Stimulated activated memory B cell treated with anti-CD40 and anti-IgM and Interleukin-4, amounts not matched to agents 10 μg/mL and 1 μg/mL and 100 μg/mL, for 72 hours (primary cell): Measurements from ENCODE around the gene ITIH1.
A peak's percentile ranks its signal among the peaks of the same experiment; 100 is the strongest.
"Not testable (repeated sequence)": the region's sequence is repeated elsewhere in the genome, so short reads cannot be mapped to it uniquely, and the experiment has no call there.

ENCODE experiments used
- ATAC-seq: fragments of 150-1000 bp; cut with Tn5 transposase; 2 replicates; pipeline ENCODE4 v1.10.0; 2021
- H3K27ac Mint-ChIP-seq: one replicate; pipeline ENCODE4 v1.8.0; 2022; ENCODE audit warnings: mild to moderate bottlenecking, mixed read lengths
- H3K27me3 Mint-ChIP-seq: one replicate; pipeline ENCODE4 v1.8.0; 2022; ENCODE audit warnings: mixed read lengths
- H3K36me3 Mint-ChIP-seq: one replicate; pipeline ENCODE4 v1.8.0; 2022; ENCODE audit warnings: mixed read lengths
- H3K4me1 Mint-ChIP-seq: one replicate; pipeline ENCODE4 v1.8.0; 2022; ENCODE audit warnings: mixed read lengths
- H3K4me3 Mint-ChIP-seq: one replicate; pipeline ENCODE4 v1.8.0; 2022; ENCODE audit warnings: mild to moderate bottlenecking, moderate library complexity, mixed read lengths
- H3K9me3 Mint-ChIP-seq: one replicate; pipeline ENCODE4 v1.8.0; 2022; ENCODE audit warnings: mixed read lengths

ITIH1 gene

GRCh38 chr3:52777127-52777958 lies at the start of gene ITIH1:
ITIH1 (plus strand) TSS chr3:52777599; CDS start chr3:52777616, 17 bp downstream.
- ATAC-seq, result no peak
- Mint-ChIP-seq H3K9me3 (no peaks in the 10 kb centered on the region), H3K27me3 (no peaks in the 10 kb centered on the region), H3K27ac (peak within 1 kb of the TSS; percentile 90), H3K4me1 (peaks cover 20% of the 10 kb centered on the region), H3K36me3 (no peaks in the 10 kb centered on the region), H3K4me3 (no peak within 1 kb of the TSS)

- H3K27ac Mint-ChIP-seq, H3K4me3 Mint-ChIP-seq, ATAC-seq, H3K27me3 Mint-ChIP-seq, H3K4me1 Mint-ChIP-seq: not testable (repeated sequence)
- peaks cover 12% of the 10 kb centered on the region for H3K9me3 Mint-ChIP-seq
- H3K36me3 Mint-ChIP-seq, result peaks cover 61% of the 10 kb centered on the region
Observed at GRCh38 chr3:52728753-52729152, 48.6 kb upstream of the ITIH1 start.

- no peak overlapping the region for H3K4me3 Mint-ChIP-seq
- ATAC-seq, result no peak
- H3K9me3 Mint-ChIP-seq, result peaks cover 12% of the 10 kb centered on the region
- peaks cover 74% of the 10 kb centered on the region for H3K36me3 Mint-ChIP-seq
- no peak overlapping the region for H3K27ac Mint-ChIP-seq
- no peaks in the 10 kb centered on the region for H3K4me1 Mint-ChIP-seq
- H3K27me3 Mint-ChIP-seq, result no peaks in the 10 kb centered on the region
Observed at GRCh38 chr3:52730681-52731080, 46.7 kb upstream of the ITIH1 start.

- no peak for ATAC-seq
- Mint-ChIP-seq H3K27me3 (no peaks in the 10 kb centered on the region), H3K4me3 (no peak overlapping the region), H3K36me3 (peaks cover 80% of the 10 kb centered on the region), H3K4me1 (no peaks in the 10 kb centered on the region), H3K27ac (no peak overlapping the region), H3K9me3 (peaks cover 12% of the 10 kb centered on the region)
Observed at GRCh38 chr3:52731590-52731989, 45.8 kb upstream of the ITIH1 start.

- Mint-ChIP-seq H3K4me1 (no peaks in the 10 kb centered on the region), H3K9me3 (peaks cover 12% of the 10 kb centered on the region), H3K27ac (no peak overlapping the region), H3K36me3 (peaks cover 88% of the 10 kb centered on the region), H3K4me3 (no peak overlapping the region), H3K27me3 (no peaks in the 10 kb centered on the region)
- no peak for ATAC-seq
Observed at GRCh38 chr3:52733256-52733891, 44.0 kb upstream of the ITIH1 start.

GRCh38 chr3:52739730-52740129 lies 37.7 kb upstream of the ITIH1 start:
- Mint-ChIP-seq H3K27ac (no peak overlapping the region), H3K9me3 (no peaks in the 10 kb centered on the region), H3K27me3 (no peaks in the 10 kb centered on the region), H3K36me3 (peaks cover 53% of the 10 kb centered on the region), H3K4me3 (no peak overlapping the region), H3K4me1 (no peaks in the 10 kb centered on the region)
- no peak for ATAC-seq

GRCh38 chr3:52742418-52743041 lies 34.9 kb upstream of the ITIH1 start:
- Mint-ChIP-seq H3K36me3 (peaks cover 50% of the 10 kb centered on the region), H3K27me3 (no peaks in the 10 kb centered on the region), H3K9me3 (no peaks in the 10 kb centered on the region), H3K4me3 (no peak overlapping the region), H3K27ac (no peak overlapping the region), H3K4me1 (no peaks in the 10 kb centered on the region)
- no peak for ATAC-seq

GRCh38 chr3:52743152-52743551 lies 34.2 kb upstream of the ITIH1 start:
- no peaks in the 10 kb centered on the region for H3K27me3 Mint-ChIP-seq
- H3K4me1 Mint-ChIP-seq, result no peaks in the 10 kb centered on the region
- no peak overlapping the region for H3K27ac Mint-ChIP-seq
- ATAC-seq, result no peak
- H3K36me3 Mint-ChIP-seq, result peaks cover 49% of the 10 kb centered on the region
- no peaks in the 10 kb centered on the region for H3K9me3 Mint-ChIP-seq
- H3K4me3 Mint-ChIP-seq, result no peak overlapping the region

- H3K4me1 Mint-ChIP-seq, result no peaks in the 10 kb centered on the region
- ATAC-seq, result no peak
- H3K9me3 Mint-ChIP-seq, result no peaks in the 10 kb centered on the region
- peaks cover 54% of the 10 kb centered on the region for H3K36me3 Mint-ChIP-seq
- no peak overlapping the region for H3K27ac Mint-ChIP-seq
- no peak overlapping the region for H3K4me3 Mint-ChIP-seq
- no peaks in the 10 kb centered on the region for H3K27me3 Mint-ChIP-seq
Observed at GRCh38 chr3:52743721-52744120, 33.7 kb upstream of the ITIH1 start.

GRCh38 chr3:52752045-52752660 lies 25.2 kb upstream of the ITIH1 start:
- no peak for ATAC-seq
- Mint-ChIP-seq H3K36me3 (peaks cover 65% of the 10 kb centered on the region), H3K4me3 (no peak overlapping the region), H3K4me1 (no peaks in the 10 kb centered on the region), H3K9me3 (no peaks in the 10 kb centered on the region), H3K27me3 (no peaks in the 10 kb centered on the region), H3K27ac (no peak overlapping the region)

GRCh38 chr3:52754373-52754772 lies 23.0 kb upstream of the ITIH1 start:
- Mint-ChIP-seq H3K9me3 (no peaks in the 10 kb centered on the region), H3K27ac (no peak overlapping the region), H3K36me3 (peaks cover 72% of the 10 kb centered on the region), H3K27me3 (no peaks in the 10 kb centered on the region), H3K4me3 (no peak overlapping the region), H3K4me1 (no peaks in the 10 kb centered on the region)
- no peak for ATAC-seq

GRCh38 chr3:52756141-52756540 lies 21.3 kb upstream of the ITIH1 start:
- H3K36me3 Mint-ChIP-seq, result peaks cover 70% of the 10 kb centered on the region

GRCh38 chr3:52763466-52763865 lies 13.9 kb upstream of the ITIH1 start:
- Mint-ChIP-seq H3K4me1 (no peaks in the 10 kb centered on the region), H3K36me3 (peaks cover 47% of the 10 kb centered on the region), H3K9me3 (no peaks in the 10 kb centered on the region), H3K4me3 (no peak overlapping the region), H3K27ac (no peak overlapping the region), H3K27me3 (no peaks in the 10 kb centered on the region)
- no peak for ATAC-seq

More at GRCh38 chr3:52756141-52756540, 21.3 kb upstream of the ITIH1 start:
- Mint-ChIP-seq H3K27ac (no peak overlapping the region), H3K9me3 (no peaks in the 10 kb centered on the region), H3K4me1 (no peaks in the 10 kb centered on the region), H3K4me3 (no peak overlapping the region), H3K27me3 (no peaks in the 10 kb centered on the region)
- ATAC-seq, result no peak

GRCh38 chr3:52769786-52770455 lies 7.5 kb upstream of the ITIH1 start:
- H3K36me3 Mint-ChIP-seq, result peaks cover 9% of the 10 kb centered on the region
- peaks cover 21% of the 10 kb centered on the region for H3K4me1 Mint-ChIP-seq
- H3K27me3 Mint-ChIP-seq, result no peaks in the 10 kb centered on the region
- no peaks in the 10 kb centered on the region for H3K9me3 Mint-ChIP-seq
- peak overlapping the region; percentile 91 for H3K27ac Mint-ChIP-seq
- H3K4me3 Mint-ChIP-seq, result peak overlapping the region; percentile 75
- ATAC-seq, result no peak
